ENCODE results near the gene DZIP1. TPM values are rescaled to one million over a fixed set of nuclear protein-coding genes. Genes with fewer than 3 reads are reported as not detected.

The DZIP1 gene
- total and polyA plus RNA-seq, 2 of the 8 experiments (the other 6 are each of a cell fraction or from before 2014, with no cell fraction given) = 7.6 to 24.6 TPM

DNA sequence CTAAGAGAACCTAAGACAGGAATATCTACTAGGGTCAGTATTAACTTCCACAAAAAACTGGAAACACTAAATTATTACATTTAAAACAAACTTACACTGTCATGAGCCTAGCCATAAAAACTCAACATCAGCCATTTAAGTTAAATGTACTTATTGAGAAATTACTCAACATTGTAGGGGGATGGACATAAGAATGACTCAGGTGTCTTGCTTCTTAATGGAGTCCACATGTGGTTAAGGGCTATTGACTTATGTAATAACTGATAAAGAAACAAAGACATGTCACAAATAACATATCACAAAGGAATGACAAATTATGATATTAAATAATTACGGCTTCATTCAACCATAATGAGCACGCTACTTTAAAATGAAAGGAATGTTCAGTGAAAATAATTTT is 55.8 kb downstream of the DZIP1 start:
- Histone ChIP-seq H3K9me3 (ENCODE audit: insufficient read depth in 2 of 2, low read depth in 1 of 2, low read length in 1 of 2) (no peaks in the 10 kb centered on the region), H3K4me1 (replicated peaks in 1 of 4; ENCODE audit: control insufficient read depth in 3 of 4, insufficient read depth in 4 of 4, low read length in 3 of 4) (no peaks in the 10 kb centered on the region), H3K18ac (ENCODE audit: extremely low read depth, low read length) (no peak overlapping the region), H3K27me3 (replicated peaks in 1 of 4; ENCODE audit: control insufficient read depth in 3 of 4, extremely low read depth in 1 of 4, insufficient read depth in 3 of 4, low read length in 3 of 4) (no peaks in the 10 kb centered on the region), H3K4ac (replicated peaks; ENCODE audit: insufficient read length, low read depth, low read length) (no peak overlapping the region), H2BK15ac (ENCODE audit: low read length) (no peak overlapping the region), H2BK5ac (ENCODE audit: low read depth, low read length) (no peak overlapping the region), H4K5ac (ENCODE audit: insufficient read length, low read depth, low read length) (no peak overlapping the region), H3K4me3 (ENCODE audit: extremely low read depth in 1 of 4, insufficient read depth in 2 of 4, low read depth in 3 of 4, low read length in 4 of 4) (no peak overlapping the region), H4K20me1 (replicated peaks in 1 of 2; ENCODE audit: control insufficient read depth in 1 of 2, insufficient read depth in 2 of 2, low read length in 2 of 2) (no peaks in the 10 kb centered on the region), H4K91ac (replicated peaks; ENCODE audit: insufficient read length, low read length) (no peak overlapping the region), H4K8ac (ENCODE audit: extremely low read depth, insufficient read depth, low read length) (no peak overlapping the region), H3K23ac (ENCODE audit: insufficient read length) (no peak overlapping the region), H3K14ac (ENCODE audit: insufficient read length) (no peak overlapping the region), H2BK120ac (replicated peaks; ENCODE audit: low read depth, low read length) (no peak overlapping the region), H3K79me2 (ENCODE audit: control insufficient read depth in 1 of 2, insufficient read depth in 2 of 2, low read length in 2 of 2) (no peaks in the 10 kb centered on the region), H3K9ac (replicated peaks in 1 of 4; ENCODE audit: extremely low read depth in 1 of 4, low read depth in 3 of 4, low read length in 3 of 4) (no peak overlapping the region), H3K36me3 (ENCODE audit: control insufficient read depth in 2 of 4, insufficient read depth in 4 of 4, low read length in 3 of 4) (peaks cover 6 to 43% (median 24%) of the 10 kb centered on the region in 4 experiments), H2AFZ (ENCODE audit: low read length) (no peak overlapping the region), H3K23me2 (ENCODE audit: low read depth, low read length) (no peaks in the 10 kb centered on the region), H3K27ac (ENCODE audit: low read depth, low read length) (no peak overlapping the region), H3K56ac (replicated peaks; ENCODE audit: insufficient read length, low read depth, low read length) (no peak overlapping the region), H2BK12ac (ENCODE audit: low read depth, low read length) (no peak overlapping the region), H2BK20ac (ENCODE audit: low read length) (no peak overlapping the region), H3K79me1 (ENCODE audit: low read depth, low read length) (no peaks in the 10 kb centered on the region), H2AK5ac (ENCODE audit: low read depth, low read length) (no peak overlapping the region), H3K4me2 (ENCODE audit: insufficient read depth in 1 of 2, low read depth in 2 of 2, low read length in 2 of 2) (no peak overlapping the region)
- POLR2A ChIA-PET (ENCODE audit: partially characterized antibody) = no interaction called here
- TF ChIP-seq TAF1 (IDR thresholded peaks at IDR 0.05; ENCODE audit: low read depth, low read length) (no peak), BACH1 (IDR thresholded peaks at IDR 0.05; ENCODE audit: low read length) (no peak), CTBP2 (IDR thresholded peaks at IDR 0.05; ENCODE audit: borderline replicate concordance, insufficient read depth, insufficient read length, low read length) (no peak), KDM4A (IDR thresholded peaks at IDR 0.05; ENCODE audit: low read depth, low read length, severe bottlenecking) (no peak), TBP (IDR thresholded peaks at IDR 0.05; ENCODE audit: low read depth, low read length) (no peak), HDAC6 (IDR thresholded peaks at IDR 0.05; ENCODE audit: low read depth, low read length) (no peak), EZH2 (IDR thresholded peaks at IDR 0.05; ENCODE audit: low read depth, low read length, severe bottlenecking) (no peak), CREB1 (IDR thresholded peaks at IDR 0.05) (no peak), RNF2 (IDR thresholded peaks at IDR 0.05; ENCODE audit: borderline replicate concordance, low read depth, low read length, missing control alignments, poor library complexity, severe bottlenecking) (no peak), EGR1 (IDR thresholded peaks at IDR 0.05; ENCODE audit: borderline replicate concordance, low read depth, low read length) (no peak), SUZ12 (IDR thresholded peaks at IDR 0.05; ENCODE audit: low read length) (no peak), ZNF274 (IDR thresholded peaks at IDR 0.05; ENCODE audit: borderline replicate concordance, extremely low read depth, low read length) (no peak), TAF7 (optimal IDR thresholded peaks at IDR 0.05; ENCODE audit: borderline replicate concordance, low read depth, low read length) (no peak)
- CTCF ChIA-PET (ENCODE audit: partially characterized antibody) = no interaction called here
- DNase-seq (ENCODE audit: low read depth in 1 of 2, low spot score in 2 of 2) = no peak
- no peak for FAIRE-seq
- 89% methylated on average over 2 of the region's 2 CpGs; no CpG with 5 or more reads in 1 of the 2 experiments for WGBS, 2 experiments (ENCODE audit: extremely low coverage in 1 of 2, insufficient coverage in 1 of 2, insufficient read length in 1 of 2, insufficient replicate concordance in 2 of 2, low coverage in 1 of 2, low lambda C conversion rate in 2 of 2, missing lambda C conversion rate in 1 of 2)

Data from H1 (cell line).